Liver (tissue), 9 donors: ENCODE measurements around the gene M1AP. TPM values are rescaled to one million over a fixed set of nuclear protein-coding genes. Genes with fewer than 3 reads are reported as not detected.

Experiments used
- DNase-seq: peaks from one replicate; pipeline ENCODE4 v3.0.0-alpha.2; 2017; ENCODE audit warnings: low spot score
- H3K27ac ChIP-seq, 2 donors: one replicate each; pipeline ENCODE4 v1.7.0; 2013; ENCODE audit warnings: inconsistent platforms in 2 of 2, low read length in 2 of 2, control low read depth in 1 of 2, low read depth in 1 of 2, mild to moderate bottlenecking in 1 of 2
- H3K27me3 ChIP-seq, 4 donors: one replicate each; pipeline versions ENCODE4 v1.6.1 to v1.7.0; 2013; ENCODE audit warnings: low read length in 3 of 4, inconsistent platforms in 1 of 4, mild to moderate bottlenecking in 1 of 4, moderate library complexity in 1 of 4; ENCODE audit not compliant: control insufficient read depth in 4 of 4, insufficient read depth in 4 of 4
- H3K36me3 ChIP-seq, 4 donors: one replicate each; pipeline versions ENCODE4 v1.6.1 to v1.7.0; 2013; ENCODE audit warnings: low read length in 3 of 4, mild to moderate bottlenecking in 3 of 4, low read depth in 1 of 4, moderate library complexity in 1 of 4; ENCODE audit not compliant: control insufficient read depth in 4 of 4, insufficient read depth in 3 of 4
- H3K4me1 ChIP-seq, 4 donors: one replicate each; pipeline versions ENCODE4 v1.6.1 to v1.7.0; 2013; ENCODE audit warnings: low read length in 3 of 4, mild to moderate bottlenecking in 3 of 4, moderate library complexity in 1 of 4; ENCODE audit not compliant: control insufficient read depth in 4 of 4, insufficient read depth in 4 of 4
- H3K4me3 ChIP-seq, 3 donors: one replicate each; pipeline versions ENCODE4 v1.6.1 to v1.7.0; 2013; ENCODE audit warnings: low read length in 3 of 3, control low read depth in 1 of 3, low read depth in 1 of 3, mild to moderate bottlenecking in 1 of 3
- H3K9ac ChIP-seq, 2 donors: one replicate each; pipeline ENCODE4 v1.7.0; 2013; ENCODE audit warnings: low read length in 2 of 2, mild to moderate bottlenecking in 2 of 2, moderate library complexity in 2 of 2, control low read depth in 1 of 2, low read depth in 1 of 2
- H3K9me3 ChIP-seq, 4 donors: one replicate each; pipeline versions ENCODE4 v1.6.1 to v1.7.0; 2013; ENCODE audit warnings: low read length in 3 of 4; ENCODE audit not compliant: control insufficient read depth in 4 of 4
- EGR1 ChIP-seq, 2 donors: IDR thresholded peaks; 2 replicates each; pipeline ENCODE4 v1.6.1; 2016 to 2018; ENCODE audit warnings: antibody characterized with exemption in 2 of 2, low read depth in 2 of 2
- FOXA1 ChIP-seq: IDR thresholded peaks from 2 replicates; pipeline ENCODE4 v1.6.1; 2016; ENCODE audit warnings: antibody characterized with exemption
- FOXA2 ChIP-seq: IDR thresholded peaks from 2 replicates; pipeline ENCODE4 v1.6.1; 2016; ENCODE audit warnings: antibody characterized with exemption
- GABPA ChIP-seq, 2 donors: IDR thresholded peaks in 1 of 2; conservative IDR thresholded peaks in 1 of 2; 2 replicates each; pipeline ENCODE4 v1.6.1; 2016; ENCODE audit warnings: antibody characterized with exemption in 2 of 2, mild to moderate bottlenecking in 1 of 2, moderate library complexity in 1 of 2
- HNF4A ChIP-seq, 2 donors: conservative IDR thresholded peaks; 2 replicates each; pipeline ENCODE4 v1.6.1; 2016; ENCODE audit warnings: antibody characterized with exemption in 2 of 2, mild to moderate bottlenecking in 2 of 2
- HNF4G ChIP-seq: IDR thresholded peaks from 2 replicates; pipeline ENCODE4 v1.6.1; 2016; ENCODE audit warnings: antibody characterized with exemption
- RAD21 ChIP-seq, 2 donors: IDR thresholded peaks; 2 replicates each; pipeline ENCODE4 v1.6.1; 2016; ENCODE audit warnings: antibody characterized with exemption in 2 of 2, mild to moderate bottlenecking in 2 of 2
- SP1 ChIP-seq: IDR thresholded peaks from 2 replicates; pipeline ENCODE4 v1.6.1; 2018; ENCODE audit warnings: antibody characterized with exemption, mild to moderate bottlenecking
- TAF1 ChIP-seq: conservative IDR thresholded peaks from 2 replicates; pipeline ENCODE4 v1.6.1; 2016; ENCODE audit warnings: antibody characterized with exemption, mild to moderate bottlenecking
- WGBS: extraction: QIAGEN DNeasy Blood & Tissue Kit; methylation state at CpG from one replicate; pipeline ENCODE4 v1.1.7; 2013; 5-methylcytosine and 5-hydroxymethylcytosine counted together
- polyA plus RNA-seq, 2 donors: library from polyadenylated mRNA; stranded (reverse) in 1 of 2; unstranded in 1 of 2; fragments of 200-250 nt in 1 of 2; fragments of >200 nt in 1 of 2; fragmentation: Nextera tagmentation in 1 of 2; extraction: Ambion mirVana in 1 of 2; gene quantifications; one replicate each; pipeline versions ENCODE4 v1.2.1 to v1.2.3, GENCODE V29; 2013 to 2015
- total RNA-seq, 2 donors: library from RNA; depleted of rRNA; stranded (reverse); fragments of >200 nt; gene quantifications; one replicate each; pipeline ENCODE4 v1.2.3, GENCODE V29; 2014
- TF ChIP-seq, protein P1 (sequence below): IDR thresholded peaks from 2 replicates; pipeline ENCODE4 v1.6.1; 2016; ENCODE audit warnings: antibody characterized with exemption
- TF ChIP-seq, protein P2 (sequence below): IDR thresholded peaks from 2 replicates; pipeline ENCODE4 v1.6.1; 2016; ENCODE audit warnings: antibody characterized with exemption, mild to moderate bottlenecking
- TF ChIP-seq, protein P3 (sequence below): fragments of 150-350 bp; IDR thresholded peaks from 2 replicates; pipeline ENCODE4 v1.5.1; 2017; ENCODE audit warnings: improper control_type of control experiment, low read depth, low read length; ENCODE audit not compliant: missing input control
- donor health status: healthy.
- donor health status: healthy.
- donor health status: healthy.
- donor health status: healthy.
- donor health status: healthy.

M1AP gene
- total and polyA plus RNA-seq, 4 donors: under 0.01 to 0.38 (median 0.08) TPM

DNA sequence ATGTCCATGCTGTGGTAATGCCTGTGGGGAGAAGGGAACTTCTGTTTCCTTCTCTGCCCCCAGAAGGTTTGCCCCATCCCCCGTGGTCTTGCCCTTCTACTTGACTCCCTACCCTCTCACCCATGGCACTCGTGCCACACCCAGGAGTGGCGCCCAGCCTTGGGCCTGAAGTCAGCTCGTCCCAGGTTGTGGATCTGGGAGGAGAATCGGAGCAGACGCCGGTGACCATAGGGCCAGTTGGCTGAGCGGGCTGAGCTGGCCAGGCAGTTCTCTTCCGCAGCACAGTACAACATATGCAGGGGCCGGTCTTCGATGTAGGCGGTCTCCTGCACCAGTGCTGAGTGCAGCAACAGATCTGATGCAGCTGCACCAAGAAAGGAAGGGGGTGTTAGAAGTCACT is 113.7 kb downstream of the M1AP start:
- Histone ChIP-seq H3K9me3 (no peaks in the 10 kb centered on the region), H3K36me3 (peaks cover 0 to 6% (median 0%) of the 10 kb centered on the region in 4 donors), H3K4me1 (peaks cover 2 to 10% (median 7%) of the 10 kb centered on the region in 4 donors), H3K9ac (no peak overlapping the region), H3K27ac (no peak overlapping the region), H3K27me3 (no peaks in the 10 kb centered on the region), H3K4me3 (no peak overlapping the region)
- no peak for DNase-seq
- 85% methylated on average over 12 of the region's 12 CpGs for WGBS
- no peak for TF ChIP-seq TAF1

DNA sequence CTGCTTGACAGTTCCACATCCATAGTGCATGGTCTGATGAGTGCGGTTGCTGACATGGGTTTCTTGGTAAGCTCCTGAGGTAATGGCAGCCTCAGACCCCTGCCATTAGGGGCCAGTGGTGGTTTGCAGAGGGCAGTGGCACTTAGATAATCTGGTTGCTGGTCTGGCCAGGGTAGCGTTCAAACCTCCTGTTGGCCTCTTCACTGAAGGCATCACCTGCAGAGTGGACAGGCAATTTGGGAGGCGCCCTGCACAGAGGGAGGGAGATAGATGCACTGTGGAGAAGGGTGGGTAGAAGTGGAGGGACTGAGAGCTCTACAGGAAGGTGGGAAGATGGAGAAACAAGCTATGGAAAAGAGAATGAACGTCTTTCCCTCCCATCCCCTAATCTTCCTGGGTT is 114.7 kb downstream of the M1AP start:
- Histone ChIP-seq H3K27me3 (no peaks in the 10 kb centered on the region), H3K9me3 (no peaks in the 10 kb centered on the region), H3K36me3 (peaks cover 0 to 6% (median 0%) of the 10 kb centered on the region in 4 donors), H3K9ac (no peak overlapping the region), H3K4me3 (no peak overlapping the region), H3K4me1 (peaks cover 4 to 17% (median 13%) of the 10 kb centered on the region in 4 donors), H3K27ac (no peak overlapping the region)
- WGBS: 86% methylated on average over 4 of the region's 4 CpGs
- DNase-seq: no peak
- TF ChIP-seq, protein P1, sequence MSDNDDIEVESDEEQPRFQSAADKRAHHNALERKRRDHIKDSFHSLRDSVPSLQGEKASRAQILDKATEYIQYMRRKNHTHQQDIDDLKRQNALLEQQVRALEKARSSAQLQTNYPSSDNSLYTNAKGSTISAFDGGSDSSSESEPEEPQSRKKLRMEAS: no peak
- TF ChIP-seq SP1: no peak
- TF ChIP-seq TAF1: no peak
- no peak for TF ChIP-seq HNF4A (conservative IDR thresholded peaks at IDR 0.05)
- TF ChIP-seq, protein P2, sequence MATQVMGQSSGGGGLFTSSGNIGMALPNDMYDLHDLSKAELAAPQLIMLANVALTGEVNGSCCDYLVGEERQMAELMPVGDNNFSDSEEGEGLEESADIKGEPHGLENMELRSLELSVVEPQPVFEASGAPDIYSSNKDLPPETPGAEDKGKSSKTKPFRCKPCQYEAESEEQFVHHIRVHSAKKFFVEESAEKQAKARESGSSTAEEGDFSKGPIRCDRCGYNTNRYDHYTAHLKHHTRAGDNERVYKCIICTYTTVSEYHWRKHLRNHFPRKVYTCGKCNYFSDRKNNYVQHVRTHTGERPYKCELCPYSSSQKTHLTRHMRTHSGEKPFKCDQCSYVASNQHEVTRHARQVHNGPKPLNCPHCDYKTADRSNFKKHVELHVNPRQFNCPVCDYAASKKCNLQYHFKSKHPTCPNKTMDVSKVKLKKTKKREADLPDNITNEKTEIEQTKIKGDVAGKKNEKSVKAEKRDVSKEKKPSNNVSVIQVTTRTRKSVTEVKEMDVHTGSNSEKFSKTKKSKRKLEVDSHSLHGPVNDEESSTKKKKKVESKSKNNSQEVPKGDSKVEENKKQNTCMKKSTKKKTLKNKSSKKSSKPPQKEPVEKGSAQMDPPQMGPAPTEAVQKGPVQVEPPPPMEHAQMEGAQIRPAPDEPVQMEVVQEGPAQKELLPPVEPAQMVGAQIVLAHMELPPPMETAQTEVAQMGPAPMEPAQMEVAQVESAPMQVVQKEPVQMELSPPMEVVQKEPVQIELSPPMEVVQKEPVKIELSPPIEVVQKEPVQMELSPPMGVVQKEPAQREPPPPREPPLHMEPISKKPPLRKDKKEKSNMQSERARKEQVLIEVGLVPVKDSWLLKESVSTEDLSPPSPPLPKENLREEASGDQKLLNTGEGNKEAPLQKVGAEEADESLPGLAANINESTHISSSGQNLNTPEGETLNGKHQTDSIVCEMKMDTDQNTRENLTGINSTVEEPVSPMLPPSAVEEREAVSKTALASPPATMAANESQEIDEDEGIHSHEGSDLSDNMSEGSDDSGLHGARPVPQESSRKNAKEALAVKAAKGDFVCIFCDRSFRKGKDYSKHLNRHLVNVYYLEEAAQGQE: no peak

DNA sequence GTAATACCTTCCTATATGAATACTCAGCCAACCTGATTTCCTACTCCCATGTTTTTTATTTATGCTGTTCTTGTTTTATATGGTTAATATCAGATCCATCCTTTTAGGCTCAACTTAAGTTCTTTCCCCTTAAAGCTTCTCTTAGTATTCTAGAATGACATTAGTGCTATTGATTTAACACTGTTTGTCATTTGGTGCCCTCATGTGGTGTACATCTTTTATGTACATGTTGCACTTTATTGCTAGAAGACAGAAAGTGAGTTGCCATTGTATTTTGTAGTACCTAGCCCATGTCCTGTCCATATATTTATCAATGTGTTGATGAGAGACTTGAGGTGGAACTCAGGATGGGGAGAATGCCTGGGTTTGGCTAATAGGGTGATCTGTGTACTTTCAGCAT is 115.9 kb downstream of the M1AP start:
- H3K36me3 ChIP-seq: peaks cover under 1 to 10% (median 3%) of the 10 kb centered on the region in 4 donors
- no peaks in the 10 kb centered on the region for H3K27me3 ChIP-seq
- H3K4me3 ChIP-seq: no peak overlapping the region
- DNase-seq: no peak
- TF ChIP-seq RAD21 (IDR thresholded peaks at IDR 0.05) (peak; percentile 87 to 89), FOXA2 (peak; percentile 37), HNF4G (no peak), FOXA1 (no peak), GABPA (IDR thresholded peaks at IDR 0.05 in 1 of 2, conservative IDR thresholded peaks at IDR 0.05 in 1 of 2) (peak in 1 of 2 donors; percentile 16), EGR1 (IDR thresholded peaks at IDR 0.05; ENCODE audit: low read depth in 2 of 2) (no peak)
- TF ChIP-seq, protein P2: no peak
- TF ChIP-seq, protein P3, sequence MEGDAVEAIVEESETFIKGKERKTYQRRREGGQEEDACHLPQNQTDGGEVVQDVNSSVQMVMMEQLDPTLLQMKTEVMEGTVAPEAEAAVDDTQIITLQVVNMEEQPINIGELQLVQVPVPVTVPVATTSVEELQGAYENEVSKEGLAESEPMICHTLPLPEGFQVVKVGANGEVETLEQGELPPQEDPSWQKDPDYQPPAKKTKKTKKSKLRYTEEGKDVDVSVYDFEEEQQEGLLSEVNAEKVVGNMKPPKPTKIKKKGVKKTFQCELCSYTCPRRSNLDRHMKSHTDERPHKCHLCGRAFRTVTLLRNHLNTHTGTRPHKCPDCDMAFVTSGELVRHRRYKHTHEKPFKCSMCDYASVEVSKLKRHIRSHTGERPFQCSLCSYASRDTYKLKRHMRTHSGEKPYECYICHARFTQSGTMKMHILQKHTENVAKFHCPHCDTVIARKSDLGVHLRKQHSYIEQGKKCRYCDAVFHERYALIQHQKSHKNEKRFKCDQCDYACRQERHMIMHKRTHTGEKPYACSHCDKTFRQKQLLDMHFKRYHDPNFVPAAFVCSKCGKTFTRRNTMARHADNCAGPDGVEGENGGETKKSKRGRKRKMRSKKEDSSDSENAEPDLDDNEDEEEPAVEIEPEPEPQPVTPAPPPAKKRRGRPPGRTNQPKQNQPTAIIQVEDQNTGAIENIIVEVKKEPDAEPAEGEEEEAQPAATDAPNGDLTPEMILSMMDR: peak; percentile 50
- H3K9ac ChIP-seq: no peak overlapping the region
- peaks cover 8 to 26% (median 19%) of the 10 kb centered on the region in 4 donors for H3K4me1 ChIP-seq
- H3K9me3 ChIP-seq: no peaks in the 10 kb centered on the region
- no peak overlapping the region for H3K27ac ChIP-seq
